Kidney tubule cell (primary cell): ENCODE results near the gene TAS2R10.
"Not testable (repeated sequence)": the region's sequence is repeated elsewhere in the genome, so short reads cannot be mapped to it uniquely, and the experiment has no call there.

Experiments
- DNase-seq: peaks from one replicate; pipeline ENCODE4 v3.0.0-alpha.2; 2018; ENCODE audit warnings: low spot score

The TAS2R10 gene, protein sequence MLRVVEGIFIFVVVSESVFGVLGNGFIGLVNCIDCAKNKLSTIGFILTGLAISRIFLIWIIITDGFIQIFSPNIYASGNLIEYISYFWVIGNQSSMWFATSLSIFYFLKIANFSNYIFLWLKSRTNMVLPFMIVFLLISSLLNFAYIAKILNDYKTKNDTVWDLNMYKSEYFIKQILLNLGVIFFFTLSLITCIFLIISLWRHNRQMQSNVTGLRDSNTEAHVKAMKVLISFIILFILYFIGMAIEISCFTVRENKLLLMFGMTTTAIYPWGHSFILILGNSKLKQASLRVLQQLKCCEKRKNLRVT

GRCh38 chr12:10826258-10826657 lies at the start of gene TAS2R10:
TSS of gene TAS2R10 (minus strand) at chr12:10826358. CDS start at chr12:10826269, 89 bp downstream.
- DNase-seq, result no peak

GRCh38 chr12:10873378-10873777 lies 47.2 kb upstream of the TAS2R10 start:
- no peak for DNase-seq

DNA sequence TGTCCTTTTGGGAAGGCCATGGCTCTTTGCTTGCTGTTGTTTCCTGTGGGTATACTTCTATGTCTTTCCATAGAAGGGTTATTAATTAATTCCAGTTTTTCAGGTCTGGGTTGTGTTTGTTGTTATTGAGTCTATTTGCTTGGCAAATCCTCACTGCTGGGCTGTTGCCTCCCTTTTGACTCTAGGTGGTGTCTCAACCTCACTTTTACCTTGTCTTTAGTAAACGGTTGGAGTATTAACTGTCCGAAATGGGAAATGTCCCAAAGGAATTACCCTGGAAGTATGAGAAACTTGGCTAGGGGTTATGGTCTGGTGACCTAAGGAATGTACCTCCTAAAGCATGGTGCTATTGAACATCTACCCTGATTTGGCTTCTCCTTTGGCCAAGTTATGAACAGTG lies 41.2 kb upstream of the TAS2R10 start:
- DNase-seq, result peak; percentile 82

- DNase-seq, result no peak
Observed at GRCh38 chr12:10863512-10864218, 37.5 kb upstream of the TAS2R10 start.

GRCh38 chr12:10861366-10861765 lies 35.2 kb upstream of the TAS2R10 start:
- DNase-seq, result no peak

- DNase-seq, result no peak
Observed at GRCh38 chr12:10855807-10856206, 29.6 kb upstream of the TAS2R10 start.

GRCh38 chr12:10853776-10854175 lies 27.6 kb upstream of the TAS2R10 start:
- DNase-seq, result no peak

DNA sequence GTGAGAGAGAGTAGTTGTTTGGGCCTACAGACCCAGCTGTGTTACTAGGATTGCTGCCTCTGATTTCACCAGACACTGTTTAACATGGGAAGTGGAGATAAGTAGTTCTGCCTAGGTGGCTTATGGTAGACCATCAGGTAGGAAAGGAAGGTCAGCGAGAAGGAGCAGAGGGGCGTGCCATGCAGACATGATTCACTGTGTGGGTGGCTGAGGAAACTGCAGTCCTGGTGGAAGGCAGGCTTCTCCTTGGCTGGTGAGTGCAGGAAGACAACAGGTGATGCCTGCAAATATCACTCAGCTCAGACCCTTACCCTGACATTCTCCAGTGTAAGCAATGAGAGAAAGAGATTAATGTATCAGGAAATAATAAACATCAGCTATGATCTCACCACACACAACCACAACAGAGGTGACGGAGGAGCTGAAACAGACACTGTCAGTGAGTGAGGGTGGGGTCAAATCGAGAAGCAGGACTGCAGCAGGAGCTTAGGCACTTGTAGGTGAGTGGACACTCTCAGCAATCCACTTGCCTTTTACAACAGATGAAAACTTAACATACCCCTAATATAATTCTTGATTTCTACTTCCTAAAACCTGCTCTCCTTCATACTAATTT lies 25.2 kb upstream of the TAS2R10 start:
- DNase-seq, result peak; percentile 2

DNA sequence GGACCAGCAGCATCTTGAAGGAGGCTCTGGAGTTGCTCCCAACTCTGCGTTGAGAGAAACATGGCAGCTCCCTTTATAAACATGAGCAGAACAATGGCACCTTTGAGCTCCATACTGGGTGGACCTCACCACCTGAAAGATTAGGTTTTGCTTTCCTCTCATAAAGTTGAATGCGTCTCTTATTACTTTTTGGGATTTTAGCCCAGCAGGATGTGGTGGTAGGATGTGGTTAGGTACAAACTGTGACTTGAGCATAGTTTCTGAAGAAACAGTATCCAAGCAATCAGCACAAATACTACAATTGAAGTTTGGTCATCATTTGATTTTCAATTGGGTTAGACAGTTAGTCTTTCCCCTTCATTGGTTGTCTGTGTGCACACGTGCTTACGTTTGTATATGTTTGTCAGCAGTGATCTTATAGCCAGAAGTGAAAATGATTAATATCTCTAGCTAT lies 23.3 kb upstream of the TAS2R10 start, which contains the start of gene PRR4:
Gene PRR4 (minus strand): TSS at position 51 of the 454 bp plus-strand sequence. CDS start 38 bp downstream, at position 13.
- no peak for DNase-seq

DNA sequence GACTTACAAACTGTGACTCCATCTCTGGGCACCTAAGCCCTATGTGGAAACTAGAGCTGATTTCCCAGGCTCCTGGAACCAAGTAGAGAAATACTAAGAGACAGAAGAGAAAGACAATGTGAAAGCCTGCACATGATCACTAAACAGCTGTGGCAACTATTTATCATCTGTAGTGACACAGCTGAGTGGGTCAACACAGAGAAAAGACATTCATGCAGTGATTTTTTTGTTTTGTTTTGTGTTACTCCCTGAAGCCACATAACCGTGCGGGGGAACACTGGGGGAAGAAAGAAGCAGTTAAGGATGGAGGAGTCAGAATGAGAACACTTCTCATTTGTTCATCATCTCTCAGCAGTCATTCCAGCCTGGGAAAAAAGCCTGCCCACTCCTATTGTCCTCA lies 21.6 kb upstream of the TAS2R10 start:
- DNase-seq, result no peak

- no peak for DNase-seq
Observed at GRCh38 chr12:10842862-10843261, 16.7 kb upstream of the TAS2R10 start.

- DNase-seq, result no peak
Observed at GRCh38 chr12:10838461-10838860, 12.3 kb upstream of the TAS2R10 start.

- DNase-seq, result no peak
Observed at GRCh38 chr12:10829994-10830393, 3.8 kb upstream of the TAS2R10 start.

GRCh38 chr12:10824957-10825356 lies 1.2 kb downstream of the TAS2R10 start:
- DNase-seq, result no peak

GRCh38 chr12:10811883-10812536 lies 14.1 kb downstream of the TAS2R10 start:
- DNase-seq, result no peak

GRCh38 chr12:10810068-10810467 lies 16.1 kb downstream of the TAS2R10 start, which contains the start of gene TAS2R9:
TSS of gene TAS2R9 (minus strand) at chr12:10810168. CDS start at chr12:10810075, 93 bp downstream.
- DNase-seq, result no peak

DNA sequence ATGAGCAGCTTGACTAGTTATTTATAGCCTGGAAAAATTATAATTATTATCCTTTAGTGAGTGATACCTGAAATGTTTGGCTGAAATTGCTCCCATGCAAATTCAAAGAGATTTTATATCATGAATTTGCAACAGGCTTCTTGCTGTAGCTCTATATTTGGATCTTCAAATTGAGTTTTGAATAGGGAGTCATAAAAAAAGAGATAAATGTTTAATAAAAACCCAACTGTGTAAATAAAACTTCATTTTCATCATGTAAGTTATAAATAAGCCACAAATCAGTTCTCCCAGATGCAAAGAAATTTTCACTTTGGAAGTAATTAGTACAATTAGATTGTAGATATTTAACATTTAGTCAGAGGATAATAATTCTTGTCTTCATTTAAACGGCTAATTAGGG lies 19.0 kb downstream of the TAS2R10 start, which contains the start of gene TAS2R8:
Gene TAS2R8 (minus strand): TSS at position 101 of the 400 bp plus-strand sequence. CDS start 306 bp downstream, outside the sequence.
- DNase-seq, result no peak

GRCh38 chr12:10802587-10802986 lies 23.6 kb downstream of the TAS2R10 start, which contains the start of gene TAS2R7:
TSS of gene TAS2R7 (minus strand) at chr12:10802627. CDS start at chr12:10802570, 57 bp downstream.
- no peak for DNase-seq

DNA sequence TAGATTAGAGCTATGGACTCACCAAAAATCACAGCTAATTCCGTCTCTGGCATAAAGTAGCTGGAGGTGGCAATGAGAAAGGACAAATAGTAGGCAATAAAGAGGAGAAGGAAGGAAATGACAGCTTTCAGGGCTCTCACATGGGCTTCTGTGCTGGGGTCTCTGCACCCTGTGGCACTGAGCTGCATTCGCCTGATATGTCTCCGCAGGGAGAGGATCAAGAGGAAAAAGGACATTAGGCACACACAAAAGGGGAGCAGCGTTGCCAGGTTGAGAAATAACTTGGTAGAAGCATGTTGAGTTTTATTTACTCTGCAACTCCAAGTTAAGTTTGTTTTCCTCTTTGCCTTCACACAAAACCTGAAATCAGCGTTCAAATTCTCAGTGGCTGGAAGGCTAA lies 24.4 kb downstream of the TAS2R10 start:
- no peak for DNase-seq

- DNase-seq, result no peak
Observed at GRCh38 chr12:10794222-10794621, 31.9 kb downstream of the TAS2R10 start.

GRCh38 chr12:10791769-10792168 lies 34.4 kb downstream of the TAS2R10 start:
- not testable (repeated sequence) for DNase-seq

GRCh38 chr12:10783252-10783651 lies 42.9 kb downstream of the TAS2R10 start:
- no peak for DNase-seq
